Measurements from ENCODE around the gene MIF4GD.

- TF ChIP-seq CTCF (conservative IDR thresholded peaks at IDR 0.05 in 1 of 2, IDR thresholded peaks at IDR 0.05 in 1 of 2; ENCODE audit: low read depth in 1 of 2, low read length in 2 of 2), result no peak
- TF ChIP-seq EZH2 (IDR thresholded peaks at IDR 0.05; ENCODE audit: low read length, missing control alignments), result no peak
Measured at GRCh38 chr17:75246404-75246803, 24.6 kb downstream of the MIF4GD start.

All from fibroblast of lung (primary cell).